Hindlimb muscle (tissue), 1 donor: ENCODE results near the gene SCGB3A1. TPM values are rescaled to one million over a fixed set of nuclear protein-coding genes. Genes with fewer than 3 reads are reported as not detected.

Source experiments
- DNase-seq: peaks from one replicate; pipeline ENCODE4 v3.0.0-alpha.2; 2013
- polyA plus RNA-seq: library from polyadenylated mRNA; unstranded; fragments of 120-200 nt; gene quantifications from one replicate; pipeline ENCODE4 v1.2.1, GENCODE V29; 2013; ENCODE audit not compliant: insufficient read length

Gene SCGB3A1
- polyA plus RNA-seq, 1 donor, result 1.8 TPM

DNA sequence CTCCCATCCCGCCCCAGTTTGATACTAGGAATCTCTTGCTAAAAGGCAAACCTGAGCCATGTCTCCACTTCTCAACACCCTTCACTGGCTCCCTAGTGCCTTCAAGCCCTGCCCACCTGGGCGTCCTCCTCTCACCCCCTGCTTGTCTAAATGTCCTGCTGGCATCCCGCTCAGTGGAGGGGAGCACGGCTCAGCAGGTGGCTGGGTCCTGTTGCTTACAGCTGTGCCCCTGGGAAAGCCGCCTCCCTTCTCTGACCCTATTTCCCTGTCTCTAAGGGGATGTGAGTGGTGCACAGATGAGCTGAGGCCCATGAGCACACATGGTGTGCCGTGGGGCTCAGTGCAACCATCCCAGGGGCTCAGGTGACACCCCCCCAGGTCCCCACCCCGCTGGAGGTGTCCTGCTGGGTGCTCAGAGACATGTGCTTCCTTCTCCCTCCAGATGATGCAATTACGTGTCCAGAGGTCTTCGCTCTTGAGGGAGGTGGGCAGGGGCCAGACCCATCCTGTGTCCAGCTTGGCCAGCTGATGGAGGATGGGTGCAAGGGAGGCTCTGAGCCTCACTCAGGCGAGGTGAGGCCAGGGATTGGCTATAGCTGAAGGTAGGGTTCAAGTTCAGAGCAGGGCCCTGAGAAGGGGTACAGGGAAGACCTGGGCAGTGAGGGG lies 34.0 kb upstream of the SCGB3A1 start:
- no peak for DNase-seq

DNA sequence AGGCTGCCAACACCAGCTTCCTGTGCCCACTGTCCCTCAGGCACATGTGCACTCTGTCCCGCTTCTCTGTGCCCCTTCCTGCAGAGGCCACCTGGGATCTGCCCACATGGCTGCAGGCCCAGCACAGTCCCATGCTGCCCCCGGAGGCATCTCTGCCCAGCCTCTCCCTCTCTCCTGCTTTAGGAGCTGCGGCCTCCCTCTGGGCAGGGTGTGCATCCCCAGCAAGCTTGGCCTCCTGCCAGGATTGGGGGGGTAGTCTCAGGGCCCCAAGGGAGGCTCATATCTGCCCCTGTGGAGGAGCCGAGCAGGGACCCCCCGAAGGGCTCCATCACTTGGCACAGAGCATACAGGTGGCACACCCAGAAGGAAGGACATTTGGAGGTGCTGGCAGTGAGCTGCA lies 33.3 kb upstream of the SCGB3A1 start:
- no peak for DNase-seq

DNA sequence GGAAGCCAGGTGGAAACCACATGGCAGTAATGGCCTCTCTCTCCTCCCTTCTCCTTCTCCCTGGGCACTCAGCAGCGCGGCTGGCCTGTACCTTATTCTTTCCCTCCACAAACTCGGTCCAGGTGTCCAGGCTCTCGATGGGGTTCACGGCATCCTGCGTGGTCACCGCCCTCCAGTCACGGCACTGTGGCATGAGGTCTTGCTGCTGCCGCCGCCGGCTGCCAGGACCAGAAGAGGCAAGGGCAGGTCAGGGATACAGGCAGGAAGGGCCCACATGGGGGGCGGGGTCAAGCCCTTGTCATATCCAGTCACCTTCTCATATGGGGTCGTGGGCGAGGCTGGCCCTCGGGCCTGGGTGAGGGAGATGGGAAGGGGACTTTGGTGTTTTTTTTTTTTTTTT lies 32.5 kb upstream of the SCGB3A1 start:
- DNase-seq, result no peak

DNA sequence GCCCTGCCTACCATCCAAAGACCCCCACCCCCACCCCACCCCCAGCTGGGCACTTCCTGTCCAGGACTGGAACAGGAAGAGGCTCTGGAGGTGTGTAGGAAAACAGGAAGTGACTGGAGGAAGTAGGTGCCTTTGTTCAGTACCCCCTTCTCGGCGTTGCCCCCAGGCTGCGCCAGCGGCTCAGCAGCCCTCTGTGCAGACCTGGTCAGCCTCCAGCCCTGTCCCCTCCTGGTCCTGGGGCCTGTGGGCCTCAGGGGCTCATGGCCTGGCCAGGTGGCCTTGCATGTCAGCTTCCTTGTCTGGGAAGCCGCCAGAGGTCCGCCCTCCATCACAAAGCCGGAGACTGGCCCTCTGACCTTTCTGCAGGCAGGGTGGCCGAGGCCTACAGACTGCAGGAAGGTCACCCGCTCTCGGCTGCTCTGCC lies 32.1 kb upstream of the SCGB3A1 start:
- DNase-seq, result no peak

DNA sequence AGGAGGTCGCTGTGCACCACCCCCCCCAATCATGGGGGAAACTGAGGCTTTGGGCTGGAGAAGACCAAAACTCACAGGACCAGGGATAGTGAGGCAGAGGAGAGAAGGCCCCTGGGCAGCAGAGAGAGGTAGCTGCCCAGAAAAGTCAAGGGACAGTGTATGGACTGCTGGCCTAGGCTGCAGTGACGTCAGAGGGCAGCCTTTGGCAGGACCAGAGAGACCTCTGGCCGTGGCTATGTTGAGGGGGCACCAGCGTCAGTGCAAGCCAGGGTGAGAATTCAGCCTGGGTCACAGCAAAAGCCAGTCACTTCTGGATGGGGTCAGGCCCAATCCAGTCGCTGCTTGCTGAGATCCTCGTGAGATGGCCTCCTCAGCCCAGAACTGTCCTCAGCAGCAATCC lies 31.6 kb upstream of the SCGB3A1 start:
- DNase-seq, result no peak

DNA sequence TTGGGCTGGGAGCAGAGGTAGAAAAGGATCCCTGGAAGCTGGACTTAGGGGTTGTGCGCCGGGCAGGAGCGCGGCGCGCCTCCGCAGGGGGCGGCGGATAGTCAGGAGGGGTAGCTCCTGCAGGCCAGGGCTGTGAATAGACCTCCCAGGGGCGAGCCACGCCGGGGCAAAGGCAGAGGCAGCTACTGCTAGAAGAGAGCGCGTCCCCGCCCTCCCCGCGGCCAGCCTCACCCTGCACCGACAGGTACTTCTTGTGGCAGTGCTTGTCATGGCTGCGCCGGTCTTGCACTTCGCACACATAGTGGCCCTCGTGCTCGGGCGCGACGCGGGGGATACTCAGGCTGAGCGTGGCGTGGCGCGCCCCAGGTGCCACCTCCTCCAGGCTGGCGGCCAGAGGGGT lies 30.0 kb upstream of the SCGB3A1 start:
- no peak for DNase-seq

DNA sequence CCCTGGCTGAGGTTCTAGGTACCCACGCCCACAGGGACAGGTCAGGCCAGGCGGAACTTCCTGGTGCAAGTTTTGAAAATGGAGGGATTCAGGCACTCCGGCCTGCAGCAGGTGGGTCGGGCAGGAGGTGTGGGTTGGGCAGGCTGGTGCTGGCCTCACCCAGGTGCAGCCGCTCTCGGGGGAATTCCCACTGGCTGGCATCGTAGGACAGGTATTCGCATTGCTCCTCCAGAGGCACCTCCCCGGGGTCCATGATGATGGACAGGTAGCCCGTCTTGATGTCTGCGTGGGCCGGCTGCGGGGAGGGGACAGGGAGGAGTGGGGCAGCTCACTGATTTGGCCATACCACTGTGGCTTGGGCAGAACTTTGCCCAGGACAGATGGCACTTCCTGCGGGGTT lies 28.7 kb upstream of the SCGB3A1 start:
- no peak for DNase-seq

DNA sequence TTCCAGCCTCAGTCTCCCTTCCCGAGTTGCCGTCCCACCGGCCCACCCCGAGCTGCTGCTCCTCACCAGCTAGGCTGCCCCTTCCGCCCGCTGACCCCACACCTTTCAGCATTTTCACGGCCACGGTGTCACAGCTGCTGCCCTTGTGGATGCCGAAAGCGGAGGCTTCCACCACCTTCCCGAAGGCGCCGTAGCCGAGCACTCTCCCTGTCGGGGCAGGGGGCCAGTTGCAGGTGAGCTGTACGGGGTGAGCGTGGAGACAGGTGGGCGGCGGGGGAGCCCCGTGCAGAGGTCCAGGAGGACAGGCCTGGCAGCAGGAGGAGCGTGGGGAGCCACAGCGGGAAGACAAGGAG lies 28.2 kb upstream of the SCGB3A1 start:
- no peak for DNase-seq

DNA sequence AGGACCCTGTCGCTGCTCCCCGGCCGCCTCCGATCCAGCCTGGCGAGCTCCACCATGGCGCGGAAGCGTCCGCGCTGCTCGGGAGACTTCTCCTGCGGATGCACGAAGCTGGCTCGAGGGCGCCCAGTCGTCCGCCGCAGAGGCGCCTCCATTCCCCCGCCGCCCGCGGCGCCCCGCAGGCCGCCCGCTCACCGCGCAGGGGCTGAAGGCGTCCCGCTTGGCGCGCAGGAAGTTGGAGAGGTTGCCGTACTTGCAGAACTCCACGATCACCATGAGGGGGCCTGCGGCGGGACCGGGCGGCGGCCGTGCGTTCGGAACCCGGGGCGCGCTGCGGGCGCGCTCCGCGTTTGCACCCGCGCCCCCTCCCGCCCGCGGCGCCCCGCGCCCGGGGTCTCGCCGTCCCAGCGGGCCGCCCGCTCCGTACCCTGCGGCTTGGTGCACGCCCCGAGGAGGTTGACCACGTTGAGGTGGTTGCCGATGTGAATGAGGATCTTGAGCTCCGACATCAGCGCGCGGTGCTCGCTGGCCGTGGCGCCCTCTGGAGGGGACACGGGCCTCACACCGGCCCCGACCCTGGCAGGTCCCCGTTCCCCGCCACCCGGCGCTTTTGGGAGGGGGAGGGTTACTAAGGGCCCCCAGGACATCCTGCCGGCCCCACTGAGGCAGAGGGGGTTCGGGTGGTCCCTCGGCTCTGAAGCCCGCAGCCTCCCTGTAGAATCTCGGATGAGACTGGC lies 27.7 kb upstream of the SCGB3A1 start:
- DNase-seq, result peak; percentile 54

DNA sequence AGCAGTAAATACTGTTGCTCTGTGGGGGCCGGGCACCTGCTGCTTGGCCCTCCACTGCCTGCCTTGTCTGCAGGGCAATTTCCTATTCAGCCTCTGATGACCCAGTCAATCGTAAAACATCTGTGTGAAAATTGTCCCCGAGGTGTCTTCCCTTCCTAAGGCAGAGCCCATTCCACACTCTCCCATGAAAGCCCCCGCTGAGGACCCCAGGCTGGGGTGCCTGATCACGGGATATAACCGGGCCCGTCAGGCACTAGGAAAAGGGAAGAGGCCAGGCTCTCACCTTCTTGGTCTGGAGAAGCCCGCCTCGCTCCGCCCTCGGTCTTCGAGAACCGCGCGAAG lies 27.2 kb upstream of the SCGB3A1 start:
- DNase-seq, result no peak

DNA sequence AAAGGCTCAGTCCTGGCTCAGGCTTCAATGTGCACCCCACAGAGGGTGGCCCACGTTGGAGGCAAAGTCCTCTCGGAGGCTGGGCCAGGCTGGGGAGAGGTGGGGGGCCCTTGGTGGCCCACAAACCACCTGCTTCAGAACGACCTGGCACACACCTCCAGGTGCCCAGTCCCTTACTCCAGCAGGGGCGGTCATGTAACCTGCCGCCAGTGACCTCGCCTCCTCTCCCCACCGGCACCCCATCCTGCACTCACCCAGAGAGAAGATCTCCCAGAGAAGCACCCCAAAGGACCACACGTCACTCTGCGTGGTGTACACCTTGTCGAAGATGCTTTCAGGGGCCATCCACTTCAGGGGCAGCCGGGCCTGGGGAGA lies 22.5 kb upstream of the SCGB3A1 start:
- DNase-seq, result no peak

DNA sequence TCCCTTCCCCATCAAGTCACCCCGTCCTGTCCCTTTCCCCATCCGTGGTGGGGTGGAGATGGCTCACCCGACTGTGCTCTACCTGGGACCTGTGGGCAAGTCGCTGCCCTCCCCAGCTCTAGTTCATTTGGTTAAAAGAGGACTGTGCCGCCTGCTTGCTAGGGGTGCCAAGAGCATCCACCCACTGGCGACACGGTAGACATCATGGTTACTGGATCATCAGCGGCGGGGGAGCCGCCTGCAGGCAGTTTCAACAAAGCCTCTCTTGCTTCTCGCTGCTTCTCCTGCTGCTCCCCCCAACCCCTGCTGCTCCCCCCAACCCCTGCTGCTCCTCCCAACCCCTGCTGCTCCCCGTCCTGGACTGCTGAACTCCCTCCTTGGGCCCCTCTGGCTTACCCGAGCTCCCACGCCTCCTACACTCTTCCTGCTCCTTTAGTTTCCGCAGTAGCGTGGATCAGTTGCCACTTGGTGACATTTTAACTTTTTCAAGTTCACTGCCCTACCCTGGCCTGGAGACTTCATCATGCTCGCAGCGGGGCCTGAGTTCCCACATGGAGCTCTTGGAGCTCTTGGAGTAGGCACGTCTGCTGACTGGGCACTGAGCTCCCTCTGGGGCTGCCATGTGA lies 22.0 kb upstream of the SCGB3A1 start:
- no peak for DNase-seq

DNA sequence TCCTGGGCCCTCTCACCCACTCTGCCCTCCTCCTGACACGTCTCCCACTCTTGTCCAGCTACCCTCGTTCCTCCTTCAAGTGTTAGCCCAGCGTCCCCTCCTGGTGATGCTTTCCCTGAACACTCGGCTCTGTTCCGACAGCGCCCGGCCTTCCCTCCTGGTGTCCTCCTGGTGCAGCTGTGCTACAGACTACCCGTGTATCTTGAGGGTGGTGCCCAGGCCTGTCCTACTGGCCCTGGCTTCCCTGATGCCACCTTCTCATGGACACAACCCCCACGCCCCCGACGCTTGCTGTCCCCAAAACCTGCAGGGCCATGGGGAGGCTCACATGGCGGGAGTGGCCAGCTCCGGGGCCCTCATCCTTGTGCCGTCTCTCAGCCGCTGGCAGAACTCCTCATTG lies 21.4 kb upstream of the SCGB3A1 start:
- DNase-seq, result no peak

DNA sequence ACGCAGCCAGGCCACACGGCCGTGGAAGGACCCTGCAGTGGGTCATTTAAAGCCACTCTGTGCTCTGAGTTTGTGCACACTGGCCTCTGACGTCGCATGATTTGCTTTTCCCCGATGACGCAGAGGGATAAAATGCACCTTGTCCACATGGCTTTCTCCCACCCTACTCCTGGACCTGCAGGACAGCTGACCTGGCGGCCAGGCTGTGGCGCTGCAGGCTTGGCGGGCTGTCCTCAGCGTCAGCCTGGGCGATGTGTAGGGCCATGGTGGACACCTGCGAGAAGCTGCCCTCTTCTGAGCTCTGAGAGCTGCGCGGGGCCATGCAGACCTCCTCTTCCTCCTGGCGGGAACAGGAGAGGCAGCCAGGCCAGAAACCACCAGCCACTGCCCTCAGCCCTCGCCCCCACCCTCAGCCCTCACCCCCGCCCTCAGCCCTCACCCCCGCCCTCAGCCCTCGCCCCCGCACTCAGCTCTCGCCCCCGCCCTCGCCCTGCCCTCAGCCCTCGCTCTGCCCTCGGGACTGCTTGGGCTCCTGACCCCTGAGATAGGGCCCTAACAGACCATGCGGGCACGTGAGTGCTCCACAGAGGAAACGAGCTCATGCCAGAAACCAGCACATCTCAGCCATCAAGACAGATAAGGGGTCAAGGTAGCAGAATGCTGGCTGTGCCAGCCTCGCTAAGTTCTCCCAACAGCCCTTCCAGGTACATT lies 20.0 kb upstream of the SCGB3A1 start:
- DNase-seq, result no peak

DNA sequence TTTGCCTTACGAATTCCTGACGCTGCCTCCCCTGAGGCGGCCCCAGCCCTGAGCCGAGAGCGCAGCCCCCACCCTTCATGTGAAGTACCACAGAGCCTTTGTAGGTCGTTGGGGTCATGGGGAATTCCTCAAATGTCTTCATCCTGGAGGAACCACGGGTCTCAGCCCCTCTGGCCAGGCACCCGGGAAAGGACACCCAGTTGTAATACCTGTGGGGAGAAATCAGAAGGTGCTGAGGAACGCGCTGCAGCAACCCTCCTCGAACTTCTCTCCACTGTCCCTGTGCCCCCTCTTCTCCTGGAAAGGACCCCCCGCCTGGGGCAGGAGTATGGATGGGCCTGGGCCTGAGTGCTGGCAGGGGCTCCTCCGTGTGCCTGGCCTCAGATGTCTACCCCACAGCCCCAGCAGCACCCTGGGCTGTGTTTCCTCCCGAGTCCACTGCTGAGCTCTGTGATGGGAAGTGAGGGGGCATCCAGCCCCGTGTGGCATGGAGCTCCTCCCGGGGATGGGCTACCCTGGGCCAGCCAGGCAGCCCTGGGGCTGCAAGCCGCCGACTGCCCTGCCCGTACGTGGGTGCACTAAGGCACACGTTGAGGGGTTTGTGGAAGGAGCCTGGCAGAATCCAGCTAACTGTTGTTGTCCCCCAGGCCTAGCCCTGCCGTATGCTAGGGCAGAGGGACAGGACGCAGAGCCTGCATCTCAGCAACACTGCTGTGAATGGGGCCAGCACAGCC lies 18.7 kb upstream of the SCGB3A1 start:
- DNase-seq, result no peak

DNA sequence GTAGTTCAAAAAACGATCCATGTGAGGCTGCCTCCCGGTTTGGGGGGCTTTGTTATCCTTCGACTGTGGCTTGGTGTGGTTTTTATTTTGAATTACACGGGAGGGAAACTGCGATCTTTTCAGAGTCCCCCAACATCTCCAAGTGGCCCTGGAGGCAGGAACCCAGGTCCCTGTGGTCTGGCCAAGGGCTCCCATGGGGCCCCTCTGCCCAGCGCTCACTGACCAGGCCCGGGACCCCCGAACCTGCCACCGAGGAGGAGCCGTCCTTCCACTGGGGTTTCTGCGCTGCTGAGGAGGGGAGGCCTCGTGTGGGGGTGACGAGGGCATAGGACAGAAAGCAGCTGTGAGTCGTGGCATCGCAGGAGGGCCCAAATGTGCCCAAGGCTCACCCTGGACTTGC lies 18.1 kb upstream of the SCGB3A1 start:
- DNase-seq, result no peak

DNA sequence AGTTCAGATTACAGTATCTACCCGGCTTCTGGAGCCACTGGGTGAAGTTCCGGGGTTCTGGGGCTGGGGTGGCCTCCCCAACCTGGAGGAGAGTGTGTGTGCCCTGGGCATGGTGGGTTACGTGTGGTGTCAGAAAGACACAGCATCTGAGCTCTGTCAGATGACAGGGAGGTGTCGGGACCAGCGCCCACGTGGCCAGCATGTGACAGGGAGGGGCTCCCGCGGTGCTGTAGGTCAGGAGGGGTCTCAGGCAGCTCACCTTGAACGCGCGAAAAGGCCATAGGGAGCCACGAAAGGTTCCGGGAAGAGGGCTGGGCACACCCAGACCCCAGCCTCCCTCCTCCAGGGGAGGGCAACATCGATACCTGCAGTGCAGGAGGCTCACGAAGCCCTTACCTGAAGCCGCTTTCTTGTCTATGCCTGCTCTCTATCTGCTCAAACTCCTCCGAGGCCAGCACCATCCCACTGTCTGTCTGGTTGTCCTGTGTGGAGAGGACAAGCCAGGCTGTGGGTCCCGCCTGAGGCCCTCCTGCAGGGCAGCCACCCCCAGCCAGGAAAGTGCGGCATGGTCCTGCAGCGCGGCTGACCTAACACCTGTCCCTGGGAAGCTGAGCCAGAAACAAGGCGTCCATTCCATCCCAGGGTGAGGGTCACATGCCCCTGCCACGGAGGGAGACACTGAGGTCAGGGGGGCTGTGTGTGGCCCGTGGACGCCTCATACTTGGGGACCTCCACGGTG lies 17.4 kb upstream of the SCGB3A1 start:
- no peak for DNase-seq

DNA sequence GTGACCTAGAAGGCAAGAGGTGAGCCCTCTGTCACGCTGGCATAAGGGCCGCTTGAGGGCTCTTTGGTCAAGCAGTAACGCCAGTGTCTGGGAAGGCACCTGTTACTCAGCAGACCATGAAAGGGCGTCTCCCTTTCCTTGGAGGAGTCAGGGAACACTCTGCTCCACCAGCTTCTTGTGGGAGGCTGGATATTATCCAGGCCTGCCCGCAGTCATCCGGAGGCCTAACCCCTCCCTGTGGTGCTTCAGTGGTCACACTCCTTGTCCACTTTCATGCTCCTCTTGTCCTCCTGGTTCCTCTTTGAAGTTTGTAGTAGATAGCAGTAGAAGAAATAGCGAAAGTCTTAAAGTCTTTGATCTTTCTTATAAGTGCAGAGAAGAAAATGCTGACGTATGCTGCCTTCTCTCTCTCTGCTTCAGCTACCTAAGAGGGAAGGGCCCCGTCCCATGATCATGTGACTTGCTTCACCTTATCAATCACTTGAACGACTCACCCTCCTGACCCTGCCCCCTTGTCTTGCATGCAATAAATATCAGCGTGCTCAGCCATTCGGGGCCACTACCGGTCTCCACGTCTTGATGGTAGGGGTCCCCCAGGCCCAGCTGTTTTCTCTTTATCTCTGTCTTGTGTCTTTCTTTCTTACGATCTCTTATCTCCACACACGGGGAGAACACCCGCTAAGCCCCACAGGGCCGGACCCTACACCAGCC lies 16.7 kb upstream of the SCGB3A1 start:
- DNase-seq, result no peak

DNA sequence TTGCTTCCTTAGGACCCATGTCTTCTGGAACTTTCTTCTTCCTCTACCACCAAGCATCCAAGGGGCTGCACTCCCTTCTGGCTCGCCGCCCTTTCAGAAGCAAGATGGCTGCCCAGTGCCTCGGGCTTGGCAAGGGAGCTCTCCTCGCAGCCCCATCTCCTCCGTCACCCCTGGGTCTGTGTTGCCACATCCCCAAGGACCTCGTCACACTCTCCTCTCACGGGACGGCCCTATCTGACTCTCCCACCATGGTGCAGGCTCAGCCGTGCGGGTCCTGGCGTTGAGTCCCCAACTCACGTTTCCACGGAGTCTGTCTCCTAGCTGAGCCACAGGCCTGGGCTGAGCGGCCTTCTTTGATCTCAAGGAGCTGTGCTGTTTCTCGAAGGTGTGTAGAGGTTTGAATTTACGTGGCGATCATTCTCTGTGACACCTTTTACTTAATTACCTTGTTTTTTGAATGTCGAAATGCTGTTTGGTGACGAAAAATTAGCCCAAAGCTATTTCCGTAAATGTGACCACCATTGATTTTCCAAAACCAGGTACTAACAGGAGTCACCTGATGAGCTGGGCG lies 15.0 kb upstream of the SCGB3A1 start:
- no peak for DNase-seq

DNA sequence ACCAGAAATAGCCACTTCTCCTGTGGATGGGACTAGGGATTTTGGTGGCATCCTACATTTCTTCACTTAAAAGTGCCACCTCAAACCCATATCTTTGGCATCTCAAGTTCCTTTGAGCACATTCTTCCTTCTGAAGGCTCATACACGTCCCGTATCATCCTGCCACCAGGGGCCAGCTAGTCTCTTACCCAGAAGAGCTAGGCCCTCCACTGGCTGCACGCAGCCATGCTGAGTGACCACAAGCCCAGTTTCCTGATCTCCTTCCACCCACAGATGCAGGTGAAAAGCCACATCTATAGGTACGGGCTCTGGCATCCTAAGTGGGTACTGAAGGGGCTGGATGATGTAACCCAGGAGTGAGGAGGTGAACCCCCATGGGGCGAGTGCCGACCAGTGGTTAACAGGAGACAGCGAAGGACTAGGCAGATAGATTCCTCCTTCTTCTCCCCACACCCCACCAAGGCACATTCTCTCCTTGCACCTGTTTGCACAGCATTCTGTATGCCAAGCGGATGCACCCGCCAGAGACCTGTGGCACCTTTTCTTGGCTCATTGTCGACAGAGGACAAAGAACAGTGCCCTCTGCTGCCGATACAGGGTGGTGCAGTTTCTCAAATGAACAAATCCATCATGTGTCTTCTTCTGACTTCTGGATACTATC lies 14.4 kb upstream of the SCGB3A1 start:
- DNase-seq, result no peak

DNA sequence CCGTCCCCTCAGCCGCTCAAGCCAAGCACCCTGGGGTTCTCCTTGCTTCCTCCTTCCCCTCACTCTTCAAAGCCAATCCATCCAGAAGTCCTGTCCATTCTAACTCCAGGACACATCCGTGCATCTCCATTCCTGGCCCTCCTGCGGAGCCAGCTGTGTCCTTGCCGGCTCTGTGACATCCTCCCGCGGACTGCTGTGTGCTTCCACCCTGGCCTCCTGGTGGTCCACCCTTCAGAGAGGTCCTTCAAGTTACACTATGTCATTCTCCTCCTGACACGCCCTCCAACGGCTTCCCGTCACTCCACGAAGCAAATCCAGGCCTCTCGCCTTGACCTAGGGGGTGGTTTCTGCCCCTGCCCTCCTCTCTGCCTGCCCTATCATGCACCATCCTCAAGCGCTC lies 13.0 kb upstream of the SCGB3A1 start:
- DNase-seq, result no peak
